Measurements from ENCODE around the gene ZNF577.

ZNF577 gene

DNA sequence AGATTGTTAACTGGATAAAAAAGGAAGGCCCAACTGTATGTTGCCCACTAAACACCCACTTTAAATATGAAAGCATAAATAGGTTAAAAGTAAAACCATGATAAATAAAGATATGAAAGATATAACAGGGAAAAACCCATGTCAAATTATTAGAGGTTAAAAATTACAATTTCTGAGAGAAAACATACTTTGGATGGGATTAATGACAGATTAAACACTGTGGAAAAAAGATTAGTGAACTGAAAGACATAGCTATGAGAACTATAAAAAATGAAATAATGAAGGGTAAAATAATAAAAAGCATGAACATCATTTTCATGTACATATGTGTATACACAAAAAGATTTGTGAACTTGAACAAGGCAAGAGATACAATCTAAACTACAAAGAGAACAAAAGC is 2.2 kb upstream of the ZNF577 start:
- TF ChIP-seq, protein P1, sequence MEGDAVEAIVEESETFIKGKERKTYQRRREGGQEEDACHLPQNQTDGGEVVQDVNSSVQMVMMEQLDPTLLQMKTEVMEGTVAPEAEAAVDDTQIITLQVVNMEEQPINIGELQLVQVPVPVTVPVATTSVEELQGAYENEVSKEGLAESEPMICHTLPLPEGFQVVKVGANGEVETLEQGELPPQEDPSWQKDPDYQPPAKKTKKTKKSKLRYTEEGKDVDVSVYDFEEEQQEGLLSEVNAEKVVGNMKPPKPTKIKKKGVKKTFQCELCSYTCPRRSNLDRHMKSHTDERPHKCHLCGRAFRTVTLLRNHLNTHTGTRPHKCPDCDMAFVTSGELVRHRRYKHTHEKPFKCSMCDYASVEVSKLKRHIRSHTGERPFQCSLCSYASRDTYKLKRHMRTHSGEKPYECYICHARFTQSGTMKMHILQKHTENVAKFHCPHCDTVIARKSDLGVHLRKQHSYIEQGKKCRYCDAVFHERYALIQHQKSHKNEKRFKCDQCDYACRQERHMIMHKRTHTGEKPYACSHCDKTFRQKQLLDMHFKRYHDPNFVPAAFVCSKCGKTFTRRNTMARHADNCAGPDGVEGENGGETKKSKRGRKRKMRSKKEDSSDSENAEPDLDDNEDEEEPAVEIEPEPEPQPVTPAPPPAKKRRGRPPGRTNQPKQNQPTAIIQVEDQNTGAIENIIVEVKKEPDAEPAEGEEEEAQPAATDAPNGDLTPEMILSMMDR (IDR thresholded peaks at IDR 0.05): no peak

DNA sequence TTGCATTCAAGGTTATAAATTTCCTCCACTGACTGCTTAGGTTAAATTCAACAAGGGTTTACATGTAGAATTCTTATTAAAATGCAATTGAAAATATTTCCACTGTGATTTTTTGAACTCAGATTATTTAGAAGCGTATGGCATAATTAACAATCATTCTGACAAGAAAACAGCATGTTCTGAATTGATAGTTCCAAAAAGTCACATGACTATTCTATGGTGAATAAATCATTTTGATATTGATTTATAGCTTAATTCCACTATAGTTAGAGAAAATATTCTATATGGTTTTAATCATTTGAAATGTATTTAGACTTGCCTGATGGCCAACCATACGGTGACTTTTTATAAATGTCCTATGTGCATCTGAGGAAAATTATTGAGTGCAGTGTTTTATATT is 3.0 kb downstream of the ZNF577 start:
- TF ChIP-seq, protein P1 (IDR thresholded peaks at IDR 0.05): no peak

DNA sequence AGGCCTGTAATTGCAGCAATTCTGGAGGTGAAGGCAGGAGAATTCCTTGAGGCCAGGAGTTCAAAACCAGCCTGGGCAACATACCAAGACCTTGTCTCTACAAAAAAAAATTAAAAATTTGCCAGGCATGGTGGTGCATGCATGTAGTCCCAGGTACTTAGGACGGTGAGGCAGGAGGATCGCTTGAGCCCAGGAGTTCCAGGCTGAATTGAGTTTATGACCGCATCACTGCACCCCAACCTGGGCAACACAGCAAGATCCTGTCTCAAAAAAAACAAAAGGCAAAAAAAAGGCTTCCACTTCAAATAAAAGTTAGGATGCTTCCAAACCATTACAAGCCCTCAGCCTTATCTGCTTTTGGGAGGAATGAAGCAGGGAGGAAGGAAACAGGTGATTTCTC is 5.2 kb downstream of the ZNF577 start:
- TF ChIP-seq, protein P1 (IDR thresholded peaks at IDR 0.05): no peak

DNA sequence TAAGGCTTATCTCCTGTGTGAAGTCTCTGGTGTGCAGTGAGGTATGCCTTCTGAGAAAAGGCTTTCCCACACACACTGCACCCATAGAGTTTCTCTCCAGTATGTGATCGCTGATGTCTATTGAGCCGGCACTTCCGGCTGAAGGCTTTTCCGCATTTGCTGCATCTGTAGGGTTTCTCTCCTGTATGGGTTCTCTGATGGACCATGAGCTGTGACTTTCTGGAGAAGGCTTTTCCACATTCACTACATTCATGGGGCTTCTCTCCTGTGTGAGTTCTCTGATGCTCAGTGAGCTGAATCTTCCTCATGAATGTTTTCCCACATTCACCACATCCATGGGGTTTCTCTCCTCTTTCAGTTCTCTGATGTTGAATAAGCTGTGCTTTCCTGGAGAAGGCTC is 14.7 kb downstream of the ZNF577 start:
- TF ChIP-seq, protein P1 (IDR thresholded peaks at IDR 0.05): no peak

DNA sequence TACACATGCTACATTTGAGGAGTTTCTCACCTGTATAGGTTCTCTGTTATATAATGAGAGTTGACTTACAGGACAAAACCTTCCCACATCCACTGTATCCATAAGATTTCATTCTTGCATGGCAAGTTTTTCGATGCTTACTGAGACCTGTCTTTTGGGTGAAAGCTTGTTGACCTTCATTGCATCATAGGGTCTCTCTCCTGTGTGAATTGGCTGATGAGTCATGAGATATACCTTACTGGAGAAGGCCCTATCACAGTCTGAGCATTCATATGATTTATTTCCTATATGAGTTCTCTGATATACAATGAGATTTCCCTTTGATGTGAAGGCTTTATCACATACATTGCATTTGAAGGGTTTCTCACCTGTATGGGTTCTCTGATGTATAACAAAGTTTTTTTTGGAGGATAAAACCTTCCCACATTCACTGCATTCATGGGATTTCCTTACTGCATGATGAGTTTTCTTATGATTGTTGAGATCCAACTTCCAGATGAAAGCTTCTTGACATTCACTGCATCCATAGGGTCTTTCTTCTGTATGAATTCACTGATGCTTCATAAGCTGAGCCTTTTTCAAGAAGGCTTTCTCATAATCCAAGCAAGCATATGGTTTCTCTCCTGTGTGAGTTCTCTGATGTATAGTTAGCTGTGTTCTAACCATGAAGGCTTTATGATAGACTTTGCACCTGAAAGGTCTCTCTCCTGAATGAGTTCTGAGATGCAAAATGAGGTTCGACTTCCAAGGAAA is 25.7 kb downstream of the ZNF577 start:
- TF ChIP-seq, protein P1 (IDR thresholded peaks at IDR 0.05): no peak

DNA sequence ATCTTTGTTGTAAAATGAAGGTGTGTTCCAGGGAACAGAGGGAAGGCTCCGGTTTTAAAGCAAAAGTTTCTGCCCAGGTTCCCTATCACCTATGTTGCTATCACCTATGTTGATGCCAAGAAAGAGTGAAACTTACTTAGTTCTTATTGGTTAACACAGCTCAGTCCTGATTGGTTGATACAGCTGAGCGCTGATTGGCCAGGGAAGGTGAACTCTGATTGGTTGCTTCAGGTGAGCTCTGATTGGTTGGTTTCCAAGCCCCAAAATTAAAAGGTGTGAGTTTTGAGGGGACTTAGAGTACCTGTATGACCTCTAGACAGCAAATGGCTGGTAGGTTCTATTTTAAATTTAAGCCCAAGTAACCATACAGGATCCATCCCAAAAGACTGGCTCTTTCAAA is 50.6 kb downstream of the ZNF577 start:
- TF ChIP-seq, protein P1 (IDR thresholded peaks at IDR 0.05): no peak

DNA sequence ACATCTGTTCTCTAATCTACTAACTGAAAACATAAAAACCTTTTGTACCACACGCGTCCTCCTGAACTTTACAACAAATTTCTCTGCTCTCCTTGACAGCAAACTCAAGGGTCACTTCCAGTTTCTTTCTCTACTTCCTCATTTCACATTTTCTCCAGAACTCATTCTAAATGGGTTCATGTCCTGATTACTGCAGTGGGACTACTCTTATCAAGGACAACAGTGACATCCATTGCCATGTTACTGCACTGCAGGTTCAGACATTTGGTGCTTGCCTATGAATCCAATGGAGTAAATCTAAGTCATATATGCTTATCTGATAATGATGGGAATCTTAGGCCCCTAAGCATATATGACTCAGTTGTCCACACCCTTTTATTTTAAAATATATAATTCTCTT is 57.5 kb downstream of the ZNF577 start:
- TF ChIP-seq, protein P1 (IDR thresholded peaks at IDR 0.05): no peak

All from LNCAP (cell line).